B cell (primary cell): ENCODE results near the gene ZNF423. TPM values are rescaled to one million over a fixed set of nuclear protein-coding genes. Genes with fewer than 3 reads are reported as not detected.
A peak's percentile ranks its signal among the peaks of the same experiment; 100 is the strongest.

Experiments used
- ATAC-seq: fragments of 200-7000 bp; cut with Tn5 transposase; one replicate; pipeline ENCODE4 v1.10.0; 2021; ENCODE audit warnings: low read depth, mild to moderate bottlenecking, moderate number of reproducible peaks, moderate library complexity
- CTCF ChIA-PET: fragments of 350-600 bp; sonication (Branson Sonifier 250); formaldehyde crosslinking; loops from one replicate; lab custom pipeline; 2021; ENCODE audit warnings: antibody characterized with exemption, inconsistent platforms; lab: Charles Lee
- POLR2A ChIA-PET: fragments of 350-600 bp; sonication (Branson Sonifier 250); formaldehyde crosslinking; loops from one replicate; lab custom pipeline; 2021; ENCODE audit warnings: antibody characterized with exemption; lab: Charles Lee
- DNase-seq: peaks from one replicate; pipeline ENCODE4 v3.0.0; 2013
- H2AFZ ChIP-seq: 2 replicates; pipeline ENCODE4 v1.6.1; 2012; ENCODE audit warnings: mild to moderate bottlenecking, low read depth, low read length; ENCODE audit not compliant: insufficient read depth, poor library complexity, severe bottlenecking
- H3K27ac ChIP-seq, 2 donors: 1 replicate in 1 of 2; 2 replicates in 1 of 2; pipeline ENCODE4 v1.5.1; 2012 to 2013; ENCODE audit warnings: low read length in 2 of 2, mild to moderate bottlenecking in 2 of 2, moderate library complexity in 1 of 2
- H3K27me3 ChIP-seq, 4 experiments: fragments of 200-600 bp in 1 of 4; sonication (generic) in 1 of 4; replicated peaks in 1 of 4; 1 replicate in 2 of 4; 2 replicates in 2 of 4; pipeline versions ENCODE4 v1.6.1 to v1.7.0; 2013 to 2016; ENCODE audit warnings: low read length in 3 of 4, mild to moderate bottlenecking in 2 of 4, mixed read lengths in 1 of 4, moderate library complexity in 1 of 4; ENCODE audit not compliant: insufficient read depth in 4 of 4, control insufficient read depth in 3 of 4; ENCODE audit errors: control extremely low read depth in 1 of 4
- H3K36me3 ChIP-seq, 2 experiments: replicated peaks in 1 of 2; 1 replicate in 1 of 2; 2 replicates in 1 of 2; pipeline versions ENCODE4 v1.6.1 to v1.7.1; 2013; ENCODE audit warnings: low read length in 1 of 2; ENCODE audit not compliant: insufficient read depth in 2 of 2, control insufficient read depth in 1 of 2; ENCODE audit errors: control extremely low read depth in 1 of 2, extremely low read depth in 1 of 2
- H3K4me1 ChIP-seq, 2 donors: fragments of 200-600 bp in 1 of 2; sonication (generic) in 1 of 2; 1 replicate in 1 of 2; 2 replicates in 1 of 2; pipeline versions ENCODE4 v1.5.1 to v1.6.1; 2013 to 2017; ENCODE audit warnings: low read length in 2 of 2; ENCODE audit not compliant: control insufficient read depth in 2 of 2, insufficient read depth in 2 of 2
- H3K4me2 ChIP-seq: replicated peaks from 2 replicates; pipeline ENCODE3; 2012; ENCODE audit warnings: mild to moderate bottlenecking, low read depth, low read length; ENCODE audit not compliant: poor library complexity, severe bottlenecking
- H3K4me3 ChIP-seq, 5 experiments: fragments of 200-600 bp in 1 of 5; sonication (generic) in 1 of 5; 1 replicate in 3 of 5; 2 replicates in 2 of 5; pipeline versions ENCODE4 v1.5.1 to v1.7.0; 2011 to 2016; ENCODE audit warnings: low read length in 4 of 5, mild to moderate bottlenecking in 4 of 5, low read depth in 2 of 5, control low read depth in 1 of 5, moderate library complexity in 1 of 5; ENCODE audit not compliant: insufficient read depth in 1 of 5; ENCODE audit errors: control extremely low read depth in 1 of 5, extremely low read depth in 1 of 5
- H3K79me2 ChIP-seq: fragments of 200-600 bp; sonication (generic); one replicate; pipeline ENCODE4 v1.6.0; 2016; ENCODE audit warnings: low read length; ENCODE audit not compliant: control insufficient read depth, insufficient read depth
- H3K9ac ChIP-seq: fragments of 200-600 bp; sonication (generic); 2 replicates; pipeline ENCODE4 v1.6.1; 2017; ENCODE audit warnings: mild to moderate bottlenecking, low read length, moderate library complexity
- H3K9me3 ChIP-seq, 3 donors: one replicate each; pipeline versions ENCODE4 v1.6.1 to v1.7.1; 2013; ENCODE audit warnings: low read length in 2 of 3; ENCODE audit not compliant: control insufficient read depth in 2 of 3, insufficient read depth in 1 of 3; ENCODE audit errors: control extremely low read depth in 1 of 3
- H4K20me1 ChIP-seq: 2 replicates; pipeline ENCODE4 v1.6.0; 2012; ENCODE audit warnings: mild to moderate bottlenecking, low read length; ENCODE audit not compliant: insufficient read depth, control insufficient read depth, poor library complexity, severe bottlenecking
- H3K27ac Mint-ChIP-seq: one replicate; pipeline ENCODE4 v1.8.0; 2021; ENCODE audit warnings: mixed read lengths
- H3K27me3 Mint-ChIP-seq: one replicate; pipeline ENCODE4 v1.8.0; 2021; ENCODE audit warnings: mixed read lengths
- H3K4me1 Mint-ChIP-seq: one replicate; pipeline ENCODE4 v1.8.0; 2021; ENCODE audit warnings: mixed read lengths
- H3K4me3 Mint-ChIP-seq: one replicate; pipeline ENCODE4 v1.8.0; 2021; ENCODE audit warnings: mixed read lengths
- H3K9me3 Mint-ChIP-seq: one replicate; pipeline ENCODE4 v1.8.0; 2022; ENCODE audit warnings: mixed read lengths; ENCODE audit not compliant: insufficient read depth
- EZH2 ChIP-seq: IDR thresholded peaks from 2 replicates; pipeline ENCODE4 v1.6.1; 2012; ENCODE audit warnings: borderline replicate concordance, low read depth, mild to moderate bottlenecking, moderate library complexity, low read length; ENCODE audit not compliant: insufficient read depth, poor library complexity, severe bottlenecking
- WGBS: methylation state at CpG from one replicate; pipeline ENCODE4 v1.1.5; 2013; ENCODE audit warnings: missing lambda C conversion rate; ENCODE audit not compliant: insufficient coverage; 5-methylcytosine and 5-hydroxymethylcytosine counted together
- intact Hi-C: fragments of 100-400 bp; cut with micrococcal nuclease; formaldehyde crosslinking; loops from one replicate; pipeline ENCODE4 v1.10.0; 2022
- polyA plus RNA-seq: library from polyadenylated mRNA; depleted of rRNA; stranded (reverse); fragments of >200 nt; gene quantifications from 2 replicates; pipeline ENCODE4 v1.2.3, GENCODE V29; 2012
- total RNA-seq, 2 donors: library from RNA; stranded (reverse); fragments of 120-200 nt in 1 of 2; gene quantifications; 1 replicate in 1 of 2; 2 replicates in 1 of 2; pipeline versions ENCODE4 v1.2.3 to v1.2.4, GENCODE V29; 2013 to 2022
- TF ChIP-seq, protein P1 (sequence below): fragments of 200-600 bp; IDR thresholded peaks from one replicate; pipeline ENCODE4 v1.8.0; 2022; ENCODE audit warnings: antibody characterized with exemption, mild to moderate bottlenecking

Gene ZNF423
- total and polyA plus RNA-seq, 2 donors (not counting 1 experiment from before 2014, with no cell fraction given): not detected

DNA sequence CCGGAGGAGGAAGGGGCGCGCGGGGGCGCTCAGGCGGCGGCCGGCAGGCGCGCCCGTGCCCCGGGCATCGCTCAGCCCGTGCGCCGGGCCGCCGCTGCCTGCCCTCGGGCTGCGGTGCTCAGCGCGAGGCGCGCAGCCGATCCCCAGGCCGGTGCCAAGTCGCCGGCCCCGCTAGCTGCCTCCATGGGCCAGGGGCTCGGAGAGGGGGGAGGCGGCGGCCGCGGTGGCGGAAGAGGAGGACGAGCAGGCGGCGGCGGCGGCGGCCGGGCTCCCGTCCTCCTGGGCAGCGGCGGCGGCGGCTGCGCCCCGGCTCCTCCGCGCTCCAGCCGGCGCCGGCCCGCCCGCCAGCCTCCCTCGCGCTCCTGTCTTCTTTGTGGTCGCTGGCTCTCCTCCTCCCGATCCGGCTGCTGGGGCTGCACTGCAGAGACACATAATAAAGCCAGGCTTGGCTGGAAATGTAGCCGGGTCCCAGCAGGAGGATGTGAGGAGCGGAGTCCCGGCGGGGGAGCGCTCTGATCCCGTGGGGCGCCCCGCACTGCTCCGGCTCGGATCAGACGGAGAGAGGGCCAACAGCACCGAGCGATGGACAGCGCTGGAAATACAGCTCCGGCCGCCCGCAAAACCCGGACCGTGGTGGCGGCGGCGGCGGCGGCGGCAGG is 889 bp upstream of the ZNF423 start:
- ChIA-PET POLR2A (no interaction called here), CTCF (interaction anchor here (0.7 kb wide), 1 partner anchor 948 kb away, joined by 4 read pairs; no protein-coding TSS in a partner anchor)
- H3K4me2 ChIP-seq: peak overlapping the region; percentile 99
- H3K27ac ChIP-seq: no peak overlapping the region
- peak overlapping the region in 4 of 5 experiments; percentile 13 to 53 (median 40) for H3K4me3 ChIP-seq
- no peaks in the 10 kb centered on the region for H3K36me3 ChIP-seq
- Mint-ChIP-seq H3K4me1 (peaks cover 23% of the 10 kb centered on the region), H3K9me3 (no peaks in the 10 kb centered on the region), H3K27me3 (peaks cover 37% of the 10 kb centered on the region), H3K4me3 (peak overlapping the region; percentile 78), H3K27ac (no peak overlapping the region)
- H3K4me1 ChIP-seq: peaks cover 17 to 35% of the 10 kb centered on the region in 2 donors
- peak overlapping the region; percentile 46 for H2AFZ ChIP-seq
- WGBS: under 1% methylated on average over 86 of the region's 86 CpGs
- no peaks in the 10 kb centered on the region for H3K79me2 ChIP-seq
- no peaks in the 10 kb centered on the region for H4K20me1 ChIP-seq
- peaks cover 0 to 16% (median 0%) of the 10 kb centered on the region in 3 donors for H3K9me3 ChIP-seq
- ATAC-seq (no peak), DNase-seq (peak; percentile 39)
- TF ChIP-seq EZH2: no peak
- TF ChIP-seq, protein P1, sequence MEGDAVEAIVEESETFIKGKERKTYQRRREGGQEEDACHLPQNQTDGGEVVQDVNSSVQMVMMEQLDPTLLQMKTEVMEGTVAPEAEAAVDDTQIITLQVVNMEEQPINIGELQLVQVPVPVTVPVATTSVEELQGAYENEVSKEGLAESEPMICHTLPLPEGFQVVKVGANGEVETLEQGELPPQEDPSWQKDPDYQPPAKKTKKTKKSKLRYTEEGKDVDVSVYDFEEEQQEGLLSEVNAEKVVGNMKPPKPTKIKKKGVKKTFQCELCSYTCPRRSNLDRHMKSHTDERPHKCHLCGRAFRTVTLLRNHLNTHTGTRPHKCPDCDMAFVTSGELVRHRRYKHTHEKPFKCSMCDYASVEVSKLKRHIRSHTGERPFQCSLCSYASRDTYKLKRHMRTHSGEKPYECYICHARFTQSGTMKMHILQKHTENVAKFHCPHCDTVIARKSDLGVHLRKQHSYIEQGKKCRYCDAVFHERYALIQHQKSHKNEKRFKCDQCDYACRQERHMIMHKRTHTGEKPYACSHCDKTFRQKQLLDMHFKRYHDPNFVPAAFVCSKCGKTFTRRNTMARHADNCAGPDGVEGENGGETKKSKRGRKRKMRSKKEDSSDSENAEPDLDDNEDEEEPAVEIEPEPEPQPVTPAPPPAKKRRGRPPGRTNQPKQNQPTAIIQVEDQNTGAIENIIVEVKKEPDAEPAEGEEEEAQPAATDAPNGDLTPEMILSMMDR: no peak
- peak overlapping the region; percentile 53 for H3K9ac ChIP-seq
- H3K27me3 ChIP-seq: peaks cover 0 to 46% (median 19%) of the 10 kb centered on the region in 4 experiments
- intact Hi-C loops: no loop called here

DNA sequence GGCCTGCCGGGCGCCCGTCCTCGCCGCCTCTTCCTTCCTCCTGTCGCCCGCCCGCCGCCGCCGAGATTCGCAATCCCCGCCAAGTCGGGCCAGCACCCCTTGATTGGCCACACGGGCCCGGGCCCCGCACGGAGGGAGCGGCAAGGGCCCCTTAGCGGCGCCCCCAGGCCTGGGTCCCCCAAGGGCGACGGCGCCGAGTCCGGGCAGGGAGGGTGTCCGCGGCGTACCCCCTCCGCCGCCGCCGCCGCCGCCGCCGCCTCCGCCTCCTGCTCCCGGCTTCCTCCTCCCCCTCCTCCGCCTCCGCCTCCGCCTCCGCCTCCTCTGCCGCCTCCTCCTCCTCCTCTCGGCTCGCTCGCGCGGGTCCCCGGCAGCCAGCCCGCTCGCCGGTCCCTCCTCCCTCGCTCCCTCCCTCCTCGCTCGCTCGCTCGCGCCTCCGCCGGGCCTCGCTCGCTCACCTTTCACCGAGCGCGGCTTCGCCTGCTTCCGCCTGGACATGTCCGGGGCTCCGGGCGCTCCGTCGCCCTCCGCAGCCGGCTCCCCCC is 561 bp downstream of the ZNF423 start:
- no peak for TF ChIP-seq EZH2
- TF ChIP-seq, protein P1: no peak
- H2AFZ ChIP-seq: peak overlapping the region; percentile 83
- no peaks in the 10 kb centered on the region for H3K36me3 ChIP-seq
- H4K20me1 ChIP-seq: no peaks in the 10 kb centered on the region
- no peaks in the 10 kb centered on the region for H3K79me2 ChIP-seq
- peaks cover 17 to 35% of the 10 kb centered on the region in 2 donors for H3K4me1 ChIP-seq
- peak overlapping the region in 3 of 5 experiments; percentile 53 to 71 (median 58) for H3K4me3 ChIP-seq
- peak overlapping the region; percentile 60 for H3K9ac ChIP-seq
- Mint-ChIP-seq H3K27ac (no peak overlapping the region), H3K9me3 (no peaks in the 10 kb centered on the region), H3K4me3 (peak overlapping the region; percentile 60), H3K27me3 (peaks cover 39% of the 10 kb centered on the region), H3K4me1 (peaks cover 23% of the 10 kb centered on the region)
- under 1% methylated on average over 60 of the region's 75 CpGs for WGBS
- CTCF ChIA-PET: no interaction called here
- H3K27ac ChIP-seq: no peak overlapping the region
- intact Hi-C loops: no loop called here
- peak overlapping the region; percentile 99 for H3K4me2 ChIP-seq
- POLR2A ChIA-PET: no interaction called here
- peaks cover 0 to 51% (median 19%) of the 10 kb centered on the region in 4 experiments for H3K27me3 ChIP-seq
- ATAC-seq (peak; percentile 67), DNase-seq (peak; percentile 71)
- peaks cover 0 to 16% (median 0%) of the 10 kb centered on the region in 3 donors for H3K9me3 ChIP-seq
